GM18499 (cell line): ENCODE results near the gene OR2W1.

Experiments used
- ATAC-seq: cut with Tn5 transposase; IDR thresholded peaks from one replicate; pipeline ENCODE4 v1.9.1; 2021; ENCODE audit warnings: moderate number of reproducible peaks; ENCODE audit not compliant: insufficient read depth, unreplicated experiment

OR2W1 gene

GRCh38 chr6:29005183-29005885, 39.6 kb downstream of the OR2W1 start, which contains the start of gene ZNF311:
ZNF311 (minus strand) TSS chr6:29005315; CDS start chr6:29003954, 1,361 bp downstream.
- ATAC-seq = no peak

- no peak for ATAC-seq
Observed at GRCh38 chr6:28996844-28997510, 48.0 kb downstream of the OR2W1 start.

DNA sequence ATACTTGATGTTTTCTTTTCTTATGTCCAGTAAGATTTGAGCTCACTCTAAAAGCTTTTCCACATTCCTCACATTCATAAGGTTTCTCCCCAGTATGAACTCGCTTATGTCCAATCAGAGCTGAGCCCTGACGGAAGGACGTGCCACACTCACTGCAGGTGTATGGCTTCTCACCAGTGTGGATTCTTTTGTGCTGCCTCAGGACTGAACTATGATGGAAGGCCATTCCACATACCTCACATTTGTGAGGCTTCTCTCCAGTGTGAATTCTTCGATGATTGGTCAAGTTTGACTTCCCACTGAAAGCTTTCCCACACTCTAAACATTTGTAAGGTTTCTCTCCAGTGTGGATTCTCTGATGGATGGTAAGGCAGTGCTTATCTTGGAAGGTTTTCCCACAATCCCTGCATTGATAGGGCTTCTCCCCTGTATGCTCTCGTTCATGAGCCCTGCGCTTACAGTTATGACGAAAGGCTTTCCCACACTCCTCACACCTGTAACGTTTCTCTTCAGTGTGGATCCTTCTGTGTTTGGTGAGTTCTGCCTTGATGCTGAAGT, 49.8 kb downstream of the OR2W1 start:
- ATAC-seq = no peak
